ENCODE data around the gene TEAD3. TPM values are rescaled to one million over a fixed set of nuclear protein-coding genes. Genes with fewer than 3 reads are reported as not detected.
A peak's percentile ranks its signal among the peaks of the same experiment; 100 is the strongest.

Gene TEAD3
- total and polyA plus RNA-seq, 2 of the 4 experiments (the other 2 are of a cell fraction), result 5.2 to 28.0 TPM

- in situ Hi-C loops (cut with MboI; ENCODE audit: low sequenced_read_pairs) (loop anchor here (25.0 kb wide), 1 partner anchor 428 kb away; no protein-coding TSS in a partner anchor), dilution Hi-C loops (cut with HindIII; ENCODE audit: low sequenced_read_pairs, unreplicated experiment) (no loop called here), intact Hi-C loops (cut with micrococcal nuclease) (no loop called here)
- Histone ChIP-seq H3K4me3 (ENCODE audit: insufficient read depth, low read depth, low read length) (no peak overlapping the region), H3K9ac (ENCODE audit: low read depth, low read length) (no peak overlapping the region), H3K4me2 (ENCODE audit: low read depth, low read length) (no peak overlapping the region; the same call in 1 of the 2 replicates), H3K9me1 (ENCODE audit: insufficient read depth, low read length) (no peaks in the 10 kb centered on the region), H3K4ac (ENCODE audit: low read depth, low read length) (no peak overlapping the region), H3K27me3 (ENCODE audit: control insufficient read depth, insufficient read depth, low read length) (peaks cover 27% of the 10 kb centered on the region), H4K91ac (ENCODE audit: insufficient read depth, low read depth, low read length) (no peak overlapping the region), H4K5ac (ENCODE audit: low read depth, low read length) (no peak overlapping the region), H4K8ac (ENCODE audit: low read depth in 2 of 2, low read length in 2 of 2) (no peak overlapping the region), H3K56ac (ENCODE audit: extremely low read depth, insufficient read depth, low read length) (no peak overlapping the region), H2BK15ac (ENCODE audit: low read depth, low read length) (no peak overlapping the region), H3K36me3 (ENCODE audit: control insufficient read depth, insufficient read depth, low read length) (no peaks in the 10 kb centered on the region), H3K27ac (ENCODE audit: insufficient read depth, low read length) (no peak overlapping the region), H3K14ac (replicated peaks; ENCODE audit: low read depth, low read length) (no peak overlapping the region), H4K20me1 (ENCODE audit: insufficient read depth, low read length) (no peaks in the 10 kb centered on the region), H3K4me1 (ENCODE audit: control insufficient read depth, insufficient read depth, low read length) (no peaks in the 10 kb centered on the region), H2AK9ac (replicated peaks; ENCODE audit: low read depth, low read length, poor library complexity) (peak overlapping the region; percentile 15), H2BK120ac (ENCODE audit: low read depth, low read length) (no peak overlapping the region), H2AK5ac (ENCODE audit: low read depth, low read length) (no peak overlapping the region), H2AFZ (replicated peaks; ENCODE audit: low read length, poor library complexity) (peak overlapping the region; percentile 41), H3K23ac (ENCODE audit: low read depth, low read length) (no peak overlapping the region), H3K18ac (ENCODE audit: low read depth, low read length) (no peak overlapping the region), H3K79me1 (ENCODE audit: low read depth in 1 of 2, low read length in 2 of 2) (no peaks in the 10 kb centered on the region), H2BK5ac (ENCODE audit: low read depth, low read length, poor library complexity, severe bottlenecking) (no peak overlapping the region), H3K9me3 (ENCODE audit: control insufficient read depth, insufficient read depth, low read length) (no peaks in the 10 kb centered on the region), H2BK20ac (ENCODE audit: low read depth, low read length) (no peak overlapping the region)
- DNase-seq, result no peak
- whole genome bisulfite sequencing, 2 experiments (ENCODE audit: extremely low coverage in 2 of 2, insufficient read length in 1 of 2), result 3% methylated on average over 4 of the region's 11 CpGs; no CpG with 5 or more reads in 1 of the 2 experiments
- ChIA-PET POLR2A (ENCODE audit: unreplicated experiment) (no interaction called here), CTCF (no interaction called here)
- BruUV-seq (replicated peaks), result no TSS peak
- ATAC-seq (ENCODE audit: low read depth), result 0 out of 2 replicates have a peak, but pooled peaks have one; percentile 27
- no peak for TF ChIP-seq MXI1 (IDR thresholded peaks at IDR 0.05; ENCODE audit: borderline replicate concordance, low read depth, low read length)
- no peak for TF ChIP-seq MAFK (IDR thresholded peaks at IDR 0.05; ENCODE audit: low read depth, low read length)
- no peak for TF ChIP-seq CTCF (conservative IDR thresholded peaks at IDR 0.05; ENCODE audit: low read depth, low read length)
- TF ChIP-seq USF2 (IDR thresholded peaks at IDR 0.05; ENCODE audit: low read depth, low read length), result no peak
- no peak for TF ChIP-seq ELK1 (IDR thresholded peaks at IDR 0.05; ENCODE audit: borderline replicate concordance, low read depth, low read length)
- TF ChIP-seq SMC3 (IDR thresholded peaks at IDR 0.05; ENCODE audit: low read depth, low read length), result no peak
- no peak for TF ChIP-seq FOS (IDR thresholded peaks at IDR 0.05; ENCODE audit: low read depth, low read length)
- no peak for TF ChIP-seq CHD1 (IDR thresholded peaks at IDR 0.05; ENCODE audit: low read depth, low read length)
- TF ChIP-seq CEBPB (IDR thresholded peaks at IDR 0.05; ENCODE audit: low read depth, low read length), result no peak
- TF ChIP-seq RCOR1 (IDR thresholded peaks at IDR 0.05; ENCODE audit: insufficient replicate concordance, low read length), result no peak
- TF ChIP-seq BHLHE40 (IDR thresholded peaks at IDR 0.05; ENCODE audit: low read depth, low read length), result no peak
- no peak for TF ChIP-seq POLR2A (IDR thresholded peaks at IDR 0.05; ENCODE audit: low read depth, low read length)
- TF ChIP-seq RAD21 (IDR thresholded peaks at IDR 0.05; ENCODE audit: low read length), result no peak
- TF ChIP-seq MAZ (IDR thresholded peaks at IDR 0.05; ENCODE audit: borderline replicate concordance, low read depth, low read length), result no peak
- TF ChIP-seq NFE2L2 (IDR thresholded peaks at IDR 0.05; ENCODE audit: low read depth, low read length), result no peak
Observed at GRCh38 chr6:35534407-35535170, 37.7 kb upstream of the TEAD3 start.
